Fibroblast of the conjunctiva (primary cell): ENCODE measurements around the gene METTL21C.

ENCODE experiments used
- DNase-seq: peaks from one replicate; pipeline ENCODE4 v3.0.0-alpha.2; 2010; ENCODE audit warnings: low read depth

METTL21C gene

DNA sequence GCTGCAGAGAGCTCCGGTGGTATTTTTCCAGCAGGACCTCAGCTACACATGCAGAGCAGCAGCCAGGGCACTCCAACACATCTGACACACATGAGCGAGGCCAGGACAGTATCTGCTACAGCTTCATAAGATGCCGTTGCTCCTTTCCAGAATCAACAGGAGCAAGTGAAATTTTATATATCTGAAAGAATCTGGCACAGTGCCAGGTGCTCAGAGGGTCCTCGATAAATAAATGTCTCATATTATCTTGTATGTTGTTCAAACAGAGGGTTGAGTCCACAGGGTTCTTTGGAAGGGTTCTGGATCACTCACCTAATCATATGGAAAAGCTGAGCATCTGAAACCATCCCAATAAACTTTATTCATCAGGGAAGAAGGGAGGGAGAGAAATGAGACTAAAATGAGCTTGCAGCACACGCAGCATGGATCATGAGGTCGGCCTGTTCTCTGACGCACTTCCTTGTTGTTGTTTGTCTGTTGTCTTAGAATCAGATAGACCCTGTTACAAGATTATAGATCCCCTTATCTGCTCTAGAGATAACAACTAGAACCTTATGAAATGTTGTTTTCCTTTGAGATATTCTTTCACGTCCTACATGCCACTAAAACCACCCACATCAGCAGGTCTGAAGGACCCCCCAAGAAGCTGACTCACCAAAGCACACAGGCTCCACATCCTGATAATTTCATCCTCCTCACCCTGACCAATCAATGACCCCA, 3.2 kb upstream of the METTL21C start:
- DNase-seq, result no peak

DNA sequence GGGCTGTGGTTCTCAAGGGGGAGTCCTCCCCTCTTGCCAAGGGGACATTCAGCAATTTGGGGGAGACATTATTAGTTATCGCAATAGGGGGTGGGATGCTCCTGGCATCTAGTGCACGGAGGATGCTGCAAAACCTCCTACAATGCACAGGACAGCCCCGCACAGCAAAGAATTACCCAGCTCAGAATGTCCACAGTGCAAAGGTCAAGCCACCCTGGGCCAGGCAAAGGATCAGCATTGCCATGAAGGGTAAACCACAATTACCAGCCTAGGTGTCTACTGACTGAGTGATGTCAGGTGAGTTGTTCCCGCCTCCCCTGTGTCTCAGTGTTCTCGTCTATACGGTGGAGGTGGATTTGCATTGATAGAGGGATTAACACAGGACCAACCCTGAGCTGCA, 2.4 kb upstream of the METTL21C start:
- DNase-seq, result no peak

DNA sequence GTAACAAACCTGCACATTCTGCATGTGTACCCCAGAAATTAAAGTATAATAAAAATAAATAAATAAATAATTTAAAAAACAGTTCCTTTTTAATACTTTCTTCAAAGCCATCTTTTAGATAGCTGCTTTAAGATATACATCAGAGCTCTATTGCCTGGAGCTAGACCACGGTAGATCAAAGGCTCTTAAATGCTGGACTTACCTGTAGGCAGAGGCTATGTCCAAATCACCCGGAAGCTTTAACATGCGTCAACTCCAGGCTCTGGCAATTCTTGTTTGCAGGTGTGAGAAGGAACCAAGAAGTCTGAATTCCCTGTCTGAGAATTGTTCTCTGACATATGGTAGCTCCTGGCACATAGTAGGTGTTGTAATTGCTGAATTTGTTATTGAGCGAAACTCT, 1.6 kb upstream of the METTL21C start:
- no peak for DNase-seq

DNA sequence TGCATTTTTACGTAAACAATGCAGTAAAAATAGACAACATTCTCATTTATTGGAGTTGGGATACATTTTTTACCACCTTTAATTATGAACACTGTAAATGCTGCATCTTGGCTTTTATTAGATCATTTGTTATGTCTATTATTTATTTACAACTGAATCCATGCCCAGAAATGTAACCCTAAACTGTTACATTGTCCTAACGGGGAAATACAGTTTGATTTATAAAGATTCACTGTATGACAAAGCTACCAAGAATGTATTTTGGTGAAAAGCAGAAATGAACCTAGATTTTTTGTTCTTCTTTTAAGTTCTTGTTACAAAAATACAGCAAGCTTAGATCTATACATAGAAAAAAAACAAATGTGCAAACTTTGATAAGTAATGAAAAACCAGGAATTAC, 1.1 kb downstream of the METTL21C start:
- DNase-seq, result peak; percentile 20

DNA sequence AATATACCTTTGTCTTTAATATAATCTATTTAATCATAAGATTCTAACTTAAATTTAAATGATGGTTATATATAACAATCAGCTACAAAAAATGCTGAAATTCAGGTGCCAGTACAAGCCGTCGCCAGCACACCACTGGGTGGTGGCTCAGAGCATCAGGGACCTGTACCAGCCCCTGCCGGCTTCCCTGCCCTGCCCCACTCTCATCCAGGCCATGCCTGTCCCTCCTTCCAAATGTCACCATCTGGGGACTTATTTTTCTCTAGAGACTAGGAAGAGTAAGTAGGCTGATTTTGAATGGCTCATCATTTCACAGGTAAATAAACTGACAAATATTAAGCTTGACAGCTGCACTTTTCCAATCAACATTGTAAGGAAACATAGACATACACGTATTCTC, 1.6 kb downstream of the METTL21C start:
- DNase-seq, result no peak

DNA sequence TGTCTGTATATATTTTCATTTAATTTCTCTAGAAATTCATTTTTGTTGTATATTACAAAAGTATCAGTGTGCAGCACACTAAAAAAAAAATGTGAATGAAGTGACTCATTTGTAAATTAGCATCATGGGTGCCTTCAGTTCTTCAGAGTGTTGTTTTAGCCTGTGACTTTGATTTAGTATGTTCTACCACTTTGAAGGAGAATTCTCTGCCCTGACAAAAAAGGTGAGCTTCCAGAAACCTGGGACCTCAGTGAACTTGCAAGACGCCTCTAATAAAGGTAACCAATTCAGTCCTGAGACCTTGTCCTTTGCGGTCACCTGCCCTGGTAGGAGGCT, 2.4 kb downstream of the METTL21C start:
- no peak for DNase-seq

DNA sequence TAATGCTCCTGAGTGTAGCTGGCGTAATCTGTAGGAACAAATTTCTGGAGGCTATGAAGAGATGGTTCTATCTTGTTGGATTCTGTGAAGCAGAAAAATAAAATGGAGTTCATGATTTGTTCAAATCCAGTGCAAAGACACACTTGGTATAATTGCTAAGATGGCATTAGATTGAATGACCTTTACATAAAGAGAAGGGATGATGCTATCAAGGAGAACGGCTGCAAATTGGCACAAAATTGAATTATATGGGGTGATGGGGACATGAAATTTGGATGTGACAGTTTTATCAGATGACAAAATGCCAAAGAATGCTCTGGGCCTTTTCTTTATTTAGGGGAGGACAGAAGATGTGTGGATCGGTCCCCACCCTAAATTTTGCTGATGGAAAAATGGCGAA, 4.0 kb downstream of the METTL21C start:
- DNase-seq, result no peak

DNA sequence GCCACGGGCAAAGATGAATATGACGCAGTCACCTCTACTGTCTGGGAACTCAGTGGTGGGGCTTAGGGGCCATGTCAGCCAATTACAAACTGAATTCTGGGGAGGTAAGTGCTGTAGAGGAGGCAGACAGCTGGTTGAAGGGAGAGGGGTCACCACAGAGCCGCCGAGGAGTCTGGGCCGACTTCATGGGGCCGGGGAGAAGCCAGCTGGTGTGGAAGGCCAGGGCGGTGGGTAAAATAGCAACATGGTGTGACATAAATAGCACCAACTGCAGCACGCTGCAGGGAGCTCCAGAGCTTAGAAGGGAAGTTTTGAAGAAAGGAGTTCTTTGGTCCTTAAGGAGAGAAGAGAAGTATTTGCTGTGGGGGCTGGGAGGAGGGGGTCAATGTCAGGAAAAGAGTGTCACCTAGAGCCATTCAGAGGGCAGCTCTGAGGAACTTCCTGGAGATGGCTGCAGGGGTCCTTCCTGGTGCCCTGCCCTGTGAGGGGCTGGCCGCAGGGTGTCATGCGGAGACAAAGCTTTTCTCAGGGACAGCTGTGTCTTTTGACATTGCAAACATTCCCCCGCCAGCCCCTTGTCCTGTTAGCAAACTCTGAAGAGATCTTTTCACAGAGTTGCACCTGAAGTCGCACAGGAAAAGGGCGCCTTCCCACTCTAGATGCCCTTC, 6.4 kb downstream of the METTL21C start:
- DNase-seq, result no peak

DNA sequence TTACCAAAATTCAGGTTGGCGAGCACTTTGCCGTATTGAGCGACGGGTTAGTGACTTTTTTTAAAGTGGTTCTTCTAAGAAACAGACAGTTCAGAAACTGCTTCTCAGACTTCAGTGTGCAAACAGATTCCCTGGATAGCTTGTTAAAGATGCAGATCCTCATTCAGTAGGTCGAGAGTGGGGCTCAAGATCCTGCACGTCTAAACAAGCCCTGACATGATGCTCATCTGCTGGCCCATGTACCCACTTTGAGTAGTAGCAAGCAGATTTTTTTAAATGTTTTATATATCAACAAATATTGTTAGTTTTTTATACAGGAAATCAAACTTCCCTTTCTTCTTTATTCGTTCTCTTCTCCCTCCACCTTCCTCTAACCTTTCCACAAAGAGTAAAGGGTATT, 7.3 kb downstream of the METTL21C start:
- no peak for DNase-seq

DNA sequence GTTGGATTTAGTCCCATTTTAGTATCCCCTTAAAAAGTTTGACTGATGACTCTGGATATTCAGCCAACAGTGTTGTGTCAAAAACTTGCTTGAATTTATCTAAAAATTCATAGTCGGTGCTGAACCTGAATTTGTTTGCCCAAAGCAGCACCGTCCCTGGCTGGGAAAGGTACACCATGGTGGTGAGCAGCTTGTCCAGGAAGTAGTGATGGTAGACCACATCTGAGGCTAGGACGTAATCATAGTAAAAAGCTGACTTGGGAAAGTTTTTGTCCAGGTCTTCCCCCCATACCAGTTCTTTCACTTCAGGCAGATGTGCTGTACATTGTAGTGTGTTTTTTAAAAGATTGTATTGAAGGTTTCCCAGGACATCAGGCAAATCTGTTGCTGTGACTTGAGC, 8.8 kb downstream of the METTL21C start:
- no peak for DNase-seq

DNA sequence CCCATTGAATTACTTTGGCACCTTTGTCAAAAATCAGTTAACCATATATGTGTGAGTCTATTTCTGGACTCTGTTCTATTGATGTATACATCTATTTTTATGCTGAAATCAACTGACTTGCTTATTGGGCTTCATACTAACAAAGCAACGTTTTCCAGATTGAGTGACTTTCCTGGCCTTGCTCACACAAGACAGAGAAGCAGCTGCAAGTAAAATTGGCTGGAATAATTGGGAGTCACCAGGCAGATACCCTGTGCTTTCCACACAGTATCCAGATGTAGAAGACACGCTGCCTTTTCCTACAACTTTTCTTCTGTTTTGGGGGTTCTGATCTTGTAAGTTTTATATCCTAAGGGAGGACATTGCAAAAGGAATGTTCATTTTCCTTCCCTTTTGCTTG, 11.2 kb downstream of the METTL21C start:
- no peak for DNase-seq

DNA sequence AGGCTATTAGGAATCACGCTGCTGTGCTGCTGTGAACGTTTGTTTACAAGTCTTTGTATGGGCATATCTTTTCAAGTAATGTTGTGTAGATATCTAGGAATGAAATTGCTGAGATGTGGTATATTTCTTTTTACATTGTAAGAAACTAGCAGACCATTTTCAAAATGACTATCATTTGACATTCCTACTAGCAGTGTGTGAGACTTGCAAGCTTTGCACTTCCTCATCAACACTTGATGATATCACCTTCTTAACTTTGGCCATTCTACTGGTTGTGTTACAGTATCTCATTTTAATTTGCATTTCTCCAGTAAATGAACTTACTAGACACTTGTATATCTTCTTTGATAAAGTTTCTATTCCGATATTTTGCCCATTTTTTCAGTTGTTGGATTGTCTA, 12.1 kb downstream of the METTL21C start:
- DNase-seq, result no peak

DNA sequence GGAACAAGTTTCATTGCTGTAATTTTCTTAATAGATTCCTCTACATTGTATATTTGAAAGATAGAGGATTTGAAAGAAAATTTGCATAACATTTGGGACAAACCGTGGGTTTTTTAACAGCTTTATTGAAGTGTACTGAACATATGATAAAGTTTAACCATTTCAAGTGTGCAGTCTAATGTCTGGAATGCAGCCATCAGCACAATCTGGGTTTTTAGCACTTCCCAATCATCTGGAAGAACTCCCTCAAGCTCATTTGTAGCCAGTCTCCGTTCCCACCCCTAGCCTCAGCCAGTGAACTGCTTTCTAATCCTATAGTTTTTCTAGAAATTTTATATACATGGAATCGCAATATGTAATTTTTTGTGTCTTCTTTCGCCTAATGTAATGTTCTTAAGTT, 12.6 kb downstream of the METTL21C start:
- DNase-seq, result no peak

DNA sequence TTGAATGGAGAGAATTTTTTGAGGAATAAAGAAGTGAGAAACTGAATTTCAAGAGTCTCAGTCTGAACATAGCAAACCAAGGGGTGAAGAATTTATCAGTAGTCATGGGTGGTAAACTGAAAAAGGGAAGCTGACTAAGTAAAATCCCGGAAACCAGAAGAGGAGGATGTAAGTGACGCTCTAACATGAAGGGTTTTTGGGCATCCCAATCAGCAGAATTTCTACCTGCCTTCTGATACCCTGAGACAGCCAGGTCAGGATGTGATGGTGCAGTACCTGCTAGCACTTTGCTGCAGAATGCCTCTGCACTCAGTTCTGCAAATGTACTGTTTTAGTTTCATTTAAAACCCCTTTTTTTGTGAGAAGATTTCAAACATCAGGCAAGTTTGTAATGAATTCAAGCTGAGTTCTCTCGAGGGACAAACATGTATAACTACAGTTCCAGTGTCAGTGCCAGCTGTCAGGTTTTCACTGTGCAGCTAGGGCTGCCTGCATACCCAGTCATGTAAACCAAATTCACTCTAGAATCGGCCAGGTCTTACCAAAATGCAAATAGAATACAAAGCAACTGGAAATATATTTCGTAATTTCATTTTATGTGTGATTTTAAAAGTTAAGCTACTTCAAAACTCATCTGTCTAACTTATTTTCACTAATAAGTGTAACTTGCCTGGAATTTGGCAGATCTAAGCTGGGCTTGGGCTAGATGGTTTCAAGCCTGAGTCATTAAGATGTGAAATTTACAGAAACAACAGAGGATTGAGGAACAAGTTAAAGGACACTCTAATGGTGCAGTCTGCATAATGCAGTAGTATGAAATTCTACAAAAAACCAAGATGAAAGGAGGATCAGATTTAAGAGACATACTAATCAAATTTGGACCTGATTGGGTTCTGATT, 13.8 kb downstream of the METTL21C start:
- peak; percentile 30 for DNase-seq

DNA sequence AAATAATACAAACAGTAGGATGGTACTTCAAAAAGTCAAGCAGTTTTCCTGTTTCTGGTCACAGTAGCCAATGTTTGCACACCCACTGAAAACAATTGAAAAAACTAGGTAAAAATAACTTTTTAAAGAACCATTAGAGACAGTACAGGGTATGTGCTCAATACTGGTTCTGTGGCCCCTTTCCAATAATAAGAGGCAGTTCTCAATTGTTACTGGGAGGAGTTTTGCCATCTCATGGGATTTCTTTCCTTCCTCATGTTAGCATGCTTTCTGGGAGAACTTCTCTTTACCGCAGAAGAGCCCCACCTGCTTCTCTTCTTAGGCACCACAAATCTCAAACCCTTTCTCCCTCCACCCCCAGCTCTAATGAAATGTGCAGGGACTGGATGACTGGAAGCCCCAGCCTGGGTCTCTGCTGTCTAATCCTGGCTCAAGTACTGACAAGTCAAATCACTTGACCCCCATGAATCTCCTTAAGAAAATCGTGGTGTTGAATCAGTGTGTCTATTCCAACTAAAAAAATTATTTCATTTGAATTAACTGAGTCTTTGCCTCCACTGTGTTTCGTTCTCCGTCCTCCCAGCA, 14.6 kb downstream of the METTL21C start:
- DNase-seq, result no peak

DNA sequence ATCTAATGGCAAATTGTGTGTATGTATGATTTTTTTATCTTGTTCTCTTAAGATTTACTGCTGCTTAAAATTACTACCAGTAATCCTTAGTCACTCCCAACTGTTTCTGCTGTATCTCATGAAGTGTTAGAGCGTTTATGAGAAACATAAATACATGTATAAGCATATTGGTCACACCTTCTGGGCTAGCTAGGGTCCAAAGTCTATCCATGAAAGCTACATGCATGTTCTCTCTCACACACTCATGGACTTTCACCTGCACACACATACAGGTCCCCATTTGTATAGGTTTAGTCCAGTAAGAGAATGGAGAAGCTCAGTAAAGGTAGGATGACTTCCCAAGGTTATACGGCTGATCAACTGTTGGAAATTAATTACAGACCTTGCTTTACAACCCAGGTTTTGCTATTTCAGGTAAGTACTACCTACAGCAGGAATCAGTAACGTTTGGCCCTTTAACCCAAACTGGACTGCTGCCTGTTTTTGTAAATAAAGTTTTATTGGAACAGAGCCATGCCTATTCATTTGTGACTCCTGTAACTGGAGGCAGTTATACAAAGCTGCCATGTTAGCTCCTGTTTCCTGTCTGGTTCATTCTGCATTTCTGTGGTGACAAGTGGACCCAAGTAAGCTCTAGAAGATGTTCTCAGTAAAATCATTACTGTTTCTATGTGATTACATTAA, 15.3 kb downstream of the METTL21C start:
- no peak for DNase-seq

DNA sequence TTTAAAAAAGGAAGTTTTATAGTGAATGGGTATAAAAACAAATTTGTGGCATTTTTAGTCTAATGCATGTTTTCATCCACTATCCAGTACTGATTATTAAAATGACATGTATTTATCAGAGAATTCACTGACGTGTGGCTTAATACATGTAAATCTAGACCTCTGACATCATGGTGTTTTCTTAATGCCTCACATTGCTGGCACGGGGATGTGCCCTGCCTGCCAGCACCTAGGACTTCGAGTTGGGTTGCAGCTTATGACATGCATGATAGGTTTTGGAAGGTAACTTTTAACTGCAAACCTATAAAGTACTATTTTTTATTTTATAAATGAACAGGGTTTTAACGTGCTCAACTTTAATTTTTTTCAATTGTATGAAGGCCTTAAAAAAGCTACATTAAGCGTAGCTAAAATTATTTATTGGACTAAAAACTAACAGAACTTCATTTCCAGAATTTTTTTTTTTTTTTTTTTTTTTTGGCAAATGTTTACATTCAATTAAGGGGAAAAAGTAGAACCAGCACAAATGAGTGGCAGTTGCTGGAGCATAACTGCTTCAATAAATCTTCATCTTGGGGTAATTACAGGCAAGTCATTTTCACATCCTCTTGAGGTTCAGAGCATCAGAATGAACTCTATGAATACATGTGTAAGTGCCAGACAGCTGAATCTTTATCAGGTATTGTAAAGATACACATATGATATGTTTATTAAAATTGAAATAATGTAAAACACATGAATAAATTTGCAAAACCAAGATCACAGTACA, 16.3 kb downstream of the METTL21C start:
- DNase-seq, result no peak

DNA sequence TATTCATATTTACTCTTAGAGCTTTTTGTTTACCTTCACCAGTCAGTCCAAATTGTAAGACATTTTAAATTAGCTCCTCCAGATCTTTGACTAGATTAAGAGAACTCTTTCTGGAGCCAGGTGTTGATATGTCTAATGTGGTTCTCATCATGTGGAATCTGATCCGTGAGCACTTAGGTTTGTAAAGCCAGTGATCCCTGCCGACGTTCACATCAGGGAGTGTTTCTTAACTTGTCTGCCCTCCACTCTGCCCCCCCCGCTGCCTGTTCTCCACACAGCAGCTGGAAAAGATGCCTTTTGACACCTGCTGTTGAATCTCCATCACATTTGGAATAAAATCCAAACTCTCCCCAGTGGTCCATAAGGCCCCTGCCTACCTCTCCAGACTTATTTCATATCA, 17.7 kb downstream of the METTL21C start:
- no peak for DNase-seq

DNA sequence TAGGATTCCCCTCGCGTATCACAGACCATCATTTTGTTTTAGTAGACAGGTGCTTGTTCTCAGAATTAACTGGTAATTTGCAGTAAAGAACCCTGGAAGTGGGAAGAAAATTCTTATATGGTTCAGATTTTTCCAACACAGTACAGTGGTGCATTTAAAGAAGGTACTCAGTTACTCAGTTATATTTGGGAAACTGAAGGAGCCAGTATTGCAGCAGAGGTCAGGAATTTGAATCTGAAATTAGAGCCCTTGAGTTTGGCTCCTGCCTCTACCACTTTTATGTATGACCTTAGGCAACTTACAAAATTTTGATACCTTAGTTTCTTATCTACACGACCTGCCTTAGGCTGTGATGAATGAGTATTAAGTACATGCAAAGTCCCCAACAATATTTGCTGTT, 19.7 kb downstream of the METTL21C start:
- DNase-seq, result no peak

DNA sequence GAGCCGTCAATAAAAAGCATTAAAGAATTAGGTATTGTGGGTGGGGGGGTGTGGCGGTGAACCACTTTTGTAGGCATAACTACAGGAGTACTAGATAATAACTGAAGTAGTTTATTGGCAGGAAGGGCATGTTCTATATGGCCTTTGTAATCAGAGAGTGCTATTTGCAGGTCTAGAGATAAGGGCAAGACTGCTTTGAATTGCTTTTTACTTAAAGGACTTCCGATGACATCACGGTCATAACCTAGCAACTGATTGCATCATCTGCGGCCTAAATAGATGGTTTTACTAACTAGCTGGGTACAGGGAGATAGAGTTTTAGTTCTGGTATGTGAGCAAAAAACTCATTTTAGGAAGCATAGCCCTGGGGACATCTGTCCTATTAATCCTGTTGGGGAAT, 24.7 kb downstream of the METTL21C start:
- DNase-seq, result no peak

DNA sequence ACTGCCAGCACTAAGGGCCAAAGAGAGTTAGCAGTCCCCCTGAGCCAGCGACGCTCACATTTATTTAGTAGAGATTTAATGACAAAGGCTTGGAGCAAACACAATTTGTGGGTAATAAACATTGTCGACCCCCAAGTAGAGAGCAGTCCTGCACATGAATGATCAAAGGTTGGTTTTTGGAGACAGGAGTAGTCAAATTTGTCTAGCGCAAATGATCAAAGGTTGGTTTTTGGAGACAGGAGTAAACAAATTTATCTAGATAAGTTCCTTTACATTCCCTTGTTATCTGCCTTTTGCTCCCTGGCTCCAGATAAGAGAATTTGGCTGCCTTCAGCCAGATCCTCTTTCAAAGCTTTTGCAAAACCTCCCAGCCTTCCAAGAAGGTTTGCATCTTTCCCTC, 26.9 kb downstream of the METTL21C start:
- no peak for DNase-seq
